IPS-15b (cell line): Measurements from ENCODE around the gene LCNL1.

ENCODE experiments used
- H3K27me3 ChIP-seq: one replicate; pipeline ENCODE4 v1.6.1; 2013; ENCODE audit warnings: low read length; ENCODE audit not compliant: control insufficient read depth, insufficient read depth
- H3K36me3 ChIP-seq: one replicate; pipeline ENCODE4 v1.6.1; 2013; ENCODE audit warnings: low read length; ENCODE audit not compliant: control insufficient read depth, insufficient read depth
- H3K4me1 ChIP-seq: one replicate; pipeline ENCODE4 v1.6.1; 2013; ENCODE audit warnings: mild to moderate bottlenecking, low read length; ENCODE audit not compliant: control insufficient read depth, insufficient read depth
- H3K4me3 ChIP-seq: one replicate; pipeline ENCODE4 v1.5.1; 2013; ENCODE audit warnings: low read depth, low read length
- H3K9ac ChIP-seq: one replicate; pipeline ENCODE4 v1.6.1; 2013; ENCODE audit warnings: low read depth, mild to moderate bottlenecking, low read length
- H3K9me3 ChIP-seq: one replicate; pipeline ENCODE4 v1.6.1; 2013; ENCODE audit warnings: mild to moderate bottlenecking, low read length; ENCODE audit not compliant: control insufficient read depth, insufficient read depth

Gene LCNL1

GRCh38 chr9:136949817-136950655 lies 32.8 kb upstream of the LCNL1 start:
- H3K9me3 ChIP-seq: no peaks in the 10 kb centered on the region
- H3K9ac ChIP-seq: peak overlapping the region; percentile 83
- H3K4me3 ChIP-seq: peak overlapping the region; percentile 73
- H3K4me1 ChIP-seq: no peaks in the 10 kb centered on the region
- no peaks in the 10 kb centered on the region for H3K36me3 ChIP-seq
- H3K27me3 ChIP-seq: no peaks in the 10 kb centered on the region

DNA sequence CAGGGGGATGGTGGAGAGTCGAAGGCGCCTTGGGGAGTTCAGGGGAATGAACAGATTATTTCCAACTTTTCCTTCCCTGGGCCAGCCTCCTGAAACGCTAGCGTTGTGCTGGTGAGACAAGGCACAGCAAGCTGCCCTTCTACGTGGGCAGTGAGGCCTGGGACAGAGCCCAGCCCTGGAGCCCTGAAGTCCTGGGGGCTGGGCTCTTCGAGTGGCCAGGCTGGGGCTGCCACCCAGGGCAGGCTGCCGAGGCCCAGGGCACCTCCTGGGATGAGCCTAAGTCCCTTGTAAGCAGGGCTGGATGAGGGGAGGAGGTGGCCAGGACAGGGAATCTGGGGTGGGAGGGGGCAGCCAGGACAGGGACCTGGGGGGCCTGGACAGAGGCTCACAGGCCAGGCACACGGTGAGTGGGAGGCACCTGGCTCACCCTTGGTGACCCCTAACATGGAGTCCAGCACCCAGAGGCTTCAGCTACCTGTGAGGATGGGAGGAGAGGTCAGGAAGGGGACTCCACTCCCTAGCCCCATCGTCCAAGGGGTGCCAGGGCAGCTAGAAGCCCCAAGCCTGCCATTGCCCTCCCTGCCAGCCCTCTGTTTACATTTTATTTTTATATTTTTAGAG lies 32.0 kb upstream of the LCNL1 start:
- Histone ChIP-seq H3K9me3 (no peaks in the 10 kb centered on the region), H3K4me3 (peak overlapping the region; percentile 73), H3K9ac (peak overlapping the region; percentile 83), H3K36me3 (no peaks in the 10 kb centered on the region), H3K27me3 (no peaks in the 10 kb centered on the region), H3K4me1 (no peaks in the 10 kb centered on the region)

DNA sequence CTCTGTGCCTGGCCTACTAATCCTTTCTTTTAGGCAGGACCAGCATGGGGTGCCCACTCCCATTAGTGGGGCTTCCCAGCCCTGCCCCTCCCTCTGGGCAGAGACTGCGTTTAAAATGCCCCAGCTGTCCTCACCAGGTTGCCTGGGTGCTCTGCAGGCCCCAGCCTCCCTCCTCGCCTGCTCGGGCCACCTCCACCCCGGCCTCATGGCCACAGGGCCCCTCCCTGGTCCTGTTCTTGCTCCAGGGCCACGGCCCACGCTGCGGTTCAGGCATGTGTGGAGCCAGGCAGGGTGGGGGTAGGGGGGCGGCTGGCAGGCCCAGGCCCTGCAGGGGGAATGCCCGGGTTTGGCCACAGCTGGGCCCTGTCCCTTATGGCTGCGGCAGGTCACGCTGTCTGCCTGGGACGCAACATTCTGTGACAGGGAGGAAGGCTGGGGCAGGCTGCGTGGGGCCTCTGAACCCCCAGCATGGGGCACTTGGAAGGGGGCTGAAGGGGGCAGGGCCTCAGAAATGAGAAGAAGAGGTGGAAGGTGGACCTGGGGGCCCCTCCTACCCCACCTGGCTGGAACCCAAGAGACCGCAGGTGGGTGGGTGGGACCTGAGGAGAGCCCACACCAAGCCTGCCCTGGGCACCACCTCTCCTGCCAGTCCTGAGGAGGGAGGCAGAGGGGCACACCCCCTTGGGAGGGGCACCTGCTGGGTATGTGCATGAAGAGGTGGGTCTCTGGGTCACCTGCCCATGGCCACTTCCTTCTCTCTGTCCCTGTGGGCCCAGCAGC lies 31.1 kb upstream of the LCNL1 start, which contains the start of gene LCN12:
LCN12 (plus strand) TSS at position 733 of the 780 bp plus-strand sequence. CDS start 55 bp downstream, outside the sequence.
- no peak within 1 kb of the TSS for H3K4me3 ChIP-seq
- no peak within 1 kb of the TSS for H3K9ac ChIP-seq
- H3K36me3 ChIP-seq: no peaks in the 10 kb centered on the region
- no peaks in the 10 kb centered on the region for H3K4me1 ChIP-seq
- H3K9me3 ChIP-seq: no peaks in the 10 kb centered on the region
- no peaks in the 10 kb centered on the region for H3K27me3 ChIP-seq

- Histone ChIP-seq H3K27me3 (no peaks in the 10 kb centered on the region), H3K9ac (no peak overlapping the region), H3K36me3 (no peaks in the 10 kb centered on the region), H3K4me3 (no peak overlapping the region), H3K9me3 (no peaks in the 10 kb centered on the region), H3K4me1 (no peaks in the 10 kb centered on the region)
Observed at GRCh38 chr9:136952321-136952850, 30.4 kb upstream of the LCNL1 start.

DNA sequence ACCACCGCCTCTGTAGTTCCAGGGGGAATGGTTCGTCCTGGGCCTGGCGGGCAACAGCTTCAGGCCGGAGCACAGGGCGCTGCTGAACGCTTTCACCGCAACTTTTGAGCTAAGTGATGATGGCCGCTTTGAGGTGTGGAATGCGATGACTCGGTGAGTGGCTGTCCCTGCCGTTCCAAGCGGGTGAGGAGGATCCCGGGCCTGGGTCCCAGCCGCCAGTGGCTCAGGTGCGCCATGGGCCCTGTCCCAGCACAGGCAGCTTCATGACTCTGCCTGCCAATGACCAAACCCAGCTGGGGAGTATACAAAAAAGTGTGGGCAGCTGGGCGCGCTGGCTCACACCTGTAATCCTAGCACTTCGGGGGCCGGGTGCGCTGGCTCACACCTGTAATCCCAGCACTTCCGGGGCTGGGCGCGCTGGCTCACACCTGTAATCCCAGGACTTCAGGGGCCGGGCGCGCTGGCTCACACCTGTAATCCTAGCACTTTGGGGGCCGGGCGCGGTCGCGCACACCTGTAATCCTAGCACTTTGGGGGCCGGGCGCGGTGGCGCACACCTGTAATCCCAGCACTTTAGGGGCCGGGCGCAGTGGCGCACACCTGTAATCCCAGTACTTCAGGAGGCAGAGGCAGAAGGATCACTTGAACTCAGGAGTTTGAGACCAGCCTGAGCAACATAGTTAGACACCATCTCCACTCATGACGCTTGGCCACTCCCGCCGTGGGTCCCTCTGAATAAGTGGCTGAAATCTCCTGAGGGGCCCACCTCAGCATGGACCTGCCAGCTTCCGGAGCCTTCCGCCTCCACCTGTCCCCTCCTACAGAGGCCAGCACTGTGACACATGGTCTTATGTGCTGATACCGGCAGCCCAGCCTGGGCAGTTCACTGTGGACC lies 29.7 kb upstream of the LCNL1 start:
- no peak overlapping the region for H3K9ac ChIP-seq
- H3K36me3 ChIP-seq: no peaks in the 10 kb centered on the region

DNA sequence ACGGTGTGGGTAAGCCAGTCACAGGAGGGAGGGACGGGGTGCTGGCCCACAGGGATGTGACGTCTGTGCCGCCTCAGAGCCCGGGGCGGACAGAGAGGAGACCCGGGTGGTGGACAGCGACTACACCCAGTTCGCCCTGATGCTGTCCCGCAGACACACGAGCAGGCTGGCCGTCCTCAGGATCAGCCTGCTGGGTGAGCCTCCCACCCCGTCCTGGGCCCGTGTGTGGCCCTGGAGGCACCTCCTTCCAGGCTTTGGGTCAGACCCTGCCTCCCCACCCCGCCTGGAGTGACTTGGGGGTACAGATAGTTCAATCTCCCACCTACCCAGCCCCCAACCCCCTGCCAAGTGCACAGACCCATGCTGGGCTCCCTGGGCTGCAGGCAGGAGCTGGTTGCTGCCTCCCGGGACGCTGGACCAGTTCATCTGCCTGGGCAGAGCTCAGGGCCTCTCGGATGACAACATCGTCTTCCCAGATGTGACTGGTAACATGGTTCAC lies 29.0 kb upstream of the LCNL1 start:
- no peak overlapping the region for H3K4me3 ChIP-seq
- no peak overlapping the region for H3K9ac ChIP-seq
- no peaks in the 10 kb centered on the region for H3K4me1 ChIP-seq
- H3K36me3 ChIP-seq: no peaks in the 10 kb centered on the region
- no peaks in the 10 kb centered on the region for H3K27me3 ChIP-seq
- H3K9me3 ChIP-seq: no peaks in the 10 kb centered on the region

More for the DNA sequence above, 29.7 kb upstream of the LCNL1 start:
- Histone ChIP-seq H3K9me3 (no peaks in the 10 kb centered on the region), H3K27me3 (no peaks in the 10 kb centered on the region), H3K4me3 (no peak overlapping the region), H3K4me1 (no peaks in the 10 kb centered on the region)

DNA sequence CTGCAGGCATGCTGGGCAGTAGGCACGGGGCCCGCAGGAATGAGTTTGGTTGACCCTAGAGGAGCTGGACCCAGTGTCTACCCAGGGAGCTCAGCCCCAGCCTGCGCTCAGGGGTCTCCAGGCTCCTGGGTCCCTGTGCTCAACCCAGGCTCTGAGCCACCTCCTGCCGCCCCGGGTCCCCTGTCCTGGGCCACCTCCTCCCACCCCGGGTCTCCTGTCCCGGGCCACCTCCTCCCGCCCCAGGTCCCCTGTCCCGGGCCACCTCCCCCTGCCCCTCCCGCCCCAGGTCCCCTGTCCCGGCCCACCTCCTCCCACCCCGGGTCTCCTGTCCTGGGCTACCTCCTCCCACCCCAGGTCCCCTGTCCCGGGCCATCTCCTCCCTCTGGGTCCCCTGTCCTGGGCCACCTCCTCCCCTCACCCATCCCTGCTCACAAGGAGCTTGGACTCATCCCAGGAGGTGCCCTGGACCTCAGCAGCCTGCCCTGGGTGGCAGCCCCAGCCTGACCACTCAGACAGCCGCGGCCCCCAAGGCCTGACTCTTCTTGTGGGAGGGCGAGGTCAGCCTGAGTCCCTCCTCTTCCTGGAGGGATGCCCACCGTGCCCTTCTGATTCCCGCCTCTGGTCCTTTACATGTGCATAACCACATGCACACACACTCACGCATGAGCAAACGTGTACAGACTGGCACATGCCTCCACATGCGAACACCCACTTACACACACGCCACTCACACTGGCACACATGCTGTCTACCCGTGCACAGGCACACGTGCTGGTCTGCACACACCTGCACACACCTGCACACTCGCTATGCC lies 28.3 kb upstream of the LCNL1 start:
- Histone ChIP-seq H3K4me1 (no peaks in the 10 kb centered on the region), H3K27me3 (no peaks in the 10 kb centered on the region), H3K9me3 (no peaks in the 10 kb centered on the region), H3K36me3 (no peaks in the 10 kb centered on the region), H3K4me3 (no peak overlapping the region), H3K9ac (no peak overlapping the region)

GRCh38 chr9:136955202-136955942 lies 27.4 kb upstream of the LCNL1 start:
- Histone ChIP-seq H3K36me3 (no peaks in the 10 kb centered on the region), H3K27me3 (no peaks in the 10 kb centered on the region), H3K4me3 (no peak overlapping the region), H3K9me3 (no peaks in the 10 kb centered on the region), H3K9ac (no peak overlapping the region), H3K4me1 (no peaks in the 10 kb centered on the region)

DNA sequence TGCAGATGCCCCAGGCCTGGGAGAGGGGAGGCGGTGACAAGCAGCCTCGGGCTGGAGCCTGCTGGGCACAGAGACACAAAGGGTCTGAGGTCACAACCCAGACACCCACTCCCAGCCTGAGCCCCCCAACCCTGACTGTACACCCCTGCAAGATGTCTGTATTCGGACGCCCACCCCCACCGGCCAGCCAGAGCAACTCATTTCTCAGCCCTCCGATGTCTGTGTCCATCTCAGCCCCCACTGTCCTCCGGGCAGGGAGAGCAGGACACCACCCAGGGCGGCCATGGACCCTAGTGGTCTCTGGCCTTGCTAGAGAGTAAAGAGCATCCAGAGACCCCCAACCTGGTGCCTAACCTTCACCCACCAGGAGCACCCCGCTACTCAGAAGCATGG lies 26.9 kb upstream of the LCNL1 start:
- H3K9ac ChIP-seq: no peak overlapping the region
- no peak overlapping the region for H3K4me3 ChIP-seq
- H3K36me3 ChIP-seq: no peaks in the 10 kb centered on the region
- H3K27me3 ChIP-seq: no peaks in the 10 kb centered on the region
- no peaks in the 10 kb centered on the region for H3K4me1 ChIP-seq
- H3K9me3 ChIP-seq: no peaks in the 10 kb centered on the region

DNA sequence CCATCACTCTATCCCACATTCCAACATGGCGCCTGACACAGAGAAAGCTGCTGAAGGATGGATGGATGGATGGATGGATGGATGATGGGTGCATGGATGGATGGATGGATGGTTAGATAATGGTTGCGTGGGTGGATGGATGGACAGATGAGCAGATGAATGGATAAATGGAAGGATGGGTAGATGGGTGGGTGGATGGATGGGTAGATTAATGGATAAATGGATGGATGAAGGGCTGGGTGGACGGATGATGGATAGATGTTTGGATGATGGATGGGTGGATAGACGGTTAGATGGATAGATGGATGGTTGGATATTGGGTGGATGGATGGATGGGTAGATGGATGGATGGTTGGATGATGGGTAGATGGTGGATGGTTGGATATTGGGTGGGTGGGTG lies 26.2 kb upstream of the LCNL1 start:
- H3K36me3 ChIP-seq: no peaks in the 10 kb centered on the region
- no peak overlapping the region for H3K9ac ChIP-seq
- H3K9me3 ChIP-seq: no peaks in the 10 kb centered on the region
- H3K27me3 ChIP-seq: no peaks in the 10 kb centered on the region
- no peak overlapping the region for H3K4me3 ChIP-seq
- H3K4me1 ChIP-seq: no peaks in the 10 kb centered on the region
